ENCODE results near the gene HAAO. TPM values are rescaled to one million over a fixed set of nuclear protein-coding genes. Genes with fewer than 3 reads are reported as not detected.

The HAAO gene
- total RNA-seq, 1 experiment from 2014 or later = 47.5 TPM

- H3K36me3 ChIP-seq (ENCODE audit: control insufficient read depth, insufficient read depth, low read length) = no peaks in the 10 kb centered on the region
- H3K27ac Mint-ChIP-seq (ENCODE audit: unreplicated experiment) = no peak overlapping the region
- POLR2A ChIA-PET = no interaction called here
These were observed 30.2 kb downstream of the HAAO start for GRCh38 chr2:42762155-42762554.

GRCh38 chr2:42761554-42761953 lies 30.8 kb downstream of the HAAO start:
- H3K27me3 ChIP-seq (replicated peaks; ENCODE audit: control insufficient read depth, insufficient read depth, low read length) = no peaks in the 10 kb centered on the region
- H3K36me3 Mint-ChIP-seq (ENCODE audit: insufficient read depth, unreplicated experiment) = peaks cover 8% of the 10 kb centered on the region
- intact Hi-C loops (cut with micrococcal nuclease; ENCODE audit: unreplicated experiment) = no loop called here
- no TSS peak for BruUV-seq (replicated peaks)
- no peaks in the 10 kb centered on the region for H3K4me1 ChIP-seq
- no peak overlapping the region for H3K4me3 Mint-ChIP-seq (ENCODE audit: unreplicated experiment)
- H3K9me3 ChIP-seq = no peaks in the 10 kb centered on the region
- H3K27me3 Mint-ChIP-seq (ENCODE audit: insufficient read depth, unreplicated experiment) = no peaks in the 10 kb centered on the region
- no peak for DNase-seq
- no peaks in the 10 kb centered on the region for H3K36me3 ChIP-seq (ENCODE audit: control insufficient read depth, insufficient read depth, low read length)
- H3K4me3 ChIP-seq (ENCODE audit: low read depth, low read length) = no peak overlapping the region
- no peaks in the 10 kb centered on the region for H3K4me1 Mint-ChIP-seq (ENCODE audit: low read depth, unreplicated experiment)
- no peak overlapping the region for H3K27ac Mint-ChIP-seq (ENCODE audit: unreplicated experiment)
- TF ChIP-seq CTCF (IDR thresholded peaks at IDR 0.05; ENCODE audit: insufficient read depth in 1 of 2, low read depth in 1 of 2, low read length in 1 of 2, severe bottlenecking in 1 of 2, unreplicated experiment in 1 of 2) = no peak
- ChIA-PET CTCF (no interaction called here), POLR2A (no interaction called here)
- no peaks in the 10 kb centered on the region for H3K9me3 Mint-ChIP-seq (ENCODE audit: unreplicated experiment)

More at GRCh38 chr2:42762155-42762554, 30.2 kb downstream of the HAAO start:
- Mint-ChIP-seq H3K9me3 (ENCODE audit: unreplicated experiment) (no peaks in the 10 kb centered on the region), H3K4me1 (ENCODE audit: low read depth, unreplicated experiment) (no peaks in the 10 kb centered on the region), H3K36me3 (ENCODE audit: insufficient read depth, unreplicated experiment) (peaks cover 8% of the 10 kb centered on the region), H3K27me3 (ENCODE audit: insufficient read depth, unreplicated experiment) (no peaks in the 10 kb centered on the region), H3K4me3 (ENCODE audit: unreplicated experiment) (no peak overlapping the region)
- DNase-seq = no peak
- intact Hi-C loops (cut with micrococcal nuclease; ENCODE audit: unreplicated experiment) = no loop called here
- BruUV-seq (replicated peaks) = no TSS peak
- Histone ChIP-seq H3K9me3 (no peaks in the 10 kb centered on the region), H3K27me3 (replicated peaks; ENCODE audit: control insufficient read depth, insufficient read depth, low read length) (no peaks in the 10 kb centered on the region), H3K4me3 (ENCODE audit: low read depth, low read length) (no peak overlapping the region), H3K4me1 (no peaks in the 10 kb centered on the region)
- TF ChIP-seq CTCF (IDR thresholded peaks at IDR 0.05; ENCODE audit: insufficient read depth in 1 of 2, low read depth in 1 of 2, low read length in 1 of 2, severe bottlenecking in 1 of 2, unreplicated experiment in 1 of 2) = no peak
- CTCF ChIA-PET = no interaction called here

GRCh38 chr2:42758751-42759150 lies 33.6 kb downstream of the HAAO start:
- Mint-ChIP-seq H3K4me3 (ENCODE audit: unreplicated experiment) (no peak overlapping the region), H3K36me3 (ENCODE audit: insufficient read depth, unreplicated experiment) (peaks cover 8% of the 10 kb centered on the region), H3K9me3 (ENCODE audit: unreplicated experiment) (no peaks in the 10 kb centered on the region), H3K4me1 (ENCODE audit: low read depth, unreplicated experiment) (peaks cover 4% of the 10 kb centered on the region), H3K27me3 (ENCODE audit: insufficient read depth, unreplicated experiment) (no peaks in the 10 kb centered on the region), H3K27ac (ENCODE audit: unreplicated experiment) (no peak overlapping the region)
- no peaks in the 10 kb centered on the region for H3K9me3 ChIP-seq
- no peak for DNase-seq
- H3K4me1 ChIP-seq = peaks cover 5% of the 10 kb centered on the region; the same call in 1 of the 2 replicates
- no peak overlapping the region for H3K4me3 ChIP-seq (ENCODE audit: low read depth, low read length)
- no peaks in the 10 kb centered on the region for H3K36me3 ChIP-seq (ENCODE audit: control insufficient read depth, insufficient read depth, low read length)
- H3K27me3 ChIP-seq (replicated peaks; ENCODE audit: control insufficient read depth, insufficient read depth, low read length) = no peaks in the 10 kb centered on the region
- no peak for TF ChIP-seq CTCF (IDR thresholded peaks at IDR 0.05; ENCODE audit: insufficient read depth in 1 of 2, low read depth in 1 of 2, low read length in 1 of 2, severe bottlenecking in 1 of 2, unreplicated experiment in 1 of 2)
- BruUV-seq (replicated peaks) = no TSS peak
- ChIA-PET POLR2A (no interaction called here), CTCF (no interaction called here)
- intact Hi-C loops (cut with micrococcal nuclease; ENCODE audit: unreplicated experiment) = no loop called here
